ENCODE measurements around the gene EIF4E2.

EIF4E2 gene

DNA sequence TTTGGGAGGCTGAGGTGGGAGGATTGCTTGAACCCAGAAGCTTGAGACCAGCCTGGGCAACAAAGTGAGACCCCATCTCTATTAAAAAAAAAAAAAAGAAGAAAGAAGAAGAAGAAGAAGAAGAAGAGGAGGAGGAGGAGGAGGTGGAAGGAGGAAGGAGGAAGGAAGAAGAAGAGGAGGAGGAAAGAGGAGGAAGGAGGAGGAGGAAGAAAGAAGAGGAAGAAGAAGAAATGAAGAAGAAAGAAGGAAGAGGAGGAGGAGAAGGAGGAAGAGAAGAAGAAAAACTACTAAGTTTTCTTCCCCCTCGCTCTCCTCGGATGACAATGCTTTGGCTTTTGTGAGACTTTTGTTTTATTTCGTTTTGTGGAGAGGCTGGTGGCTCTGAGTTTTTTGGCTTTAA, 52.8 kb downstream of the EIF4E2 start:
- no peak for DNase-seq

DNA sequence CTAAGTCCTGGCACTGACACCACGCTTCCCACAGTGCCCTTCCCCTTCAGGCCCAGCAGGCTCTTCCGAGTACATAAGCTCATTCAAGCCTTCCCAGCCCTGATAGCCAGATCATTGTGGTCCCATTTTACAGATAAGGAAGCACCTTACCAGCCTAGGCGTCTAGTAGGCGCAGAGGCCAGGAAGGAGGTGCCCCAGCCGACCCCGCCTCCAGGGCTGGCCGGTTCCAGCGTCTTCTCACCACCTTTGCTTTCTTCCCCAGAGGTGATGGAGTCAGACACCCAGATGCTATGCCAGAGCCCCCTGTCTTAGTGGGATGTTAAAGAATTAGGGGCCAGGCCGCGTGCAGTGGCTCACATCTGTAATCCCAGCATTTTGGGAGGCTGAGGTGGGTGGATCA, 54.0 kb downstream of the EIF4E2 start:
- DNase-seq: no peak

- no peak for DNase-seq
Observed at GRCh38 chr2:232607011-232607410, 56.5 kb downstream of the EIF4E2 start.

DNA sequence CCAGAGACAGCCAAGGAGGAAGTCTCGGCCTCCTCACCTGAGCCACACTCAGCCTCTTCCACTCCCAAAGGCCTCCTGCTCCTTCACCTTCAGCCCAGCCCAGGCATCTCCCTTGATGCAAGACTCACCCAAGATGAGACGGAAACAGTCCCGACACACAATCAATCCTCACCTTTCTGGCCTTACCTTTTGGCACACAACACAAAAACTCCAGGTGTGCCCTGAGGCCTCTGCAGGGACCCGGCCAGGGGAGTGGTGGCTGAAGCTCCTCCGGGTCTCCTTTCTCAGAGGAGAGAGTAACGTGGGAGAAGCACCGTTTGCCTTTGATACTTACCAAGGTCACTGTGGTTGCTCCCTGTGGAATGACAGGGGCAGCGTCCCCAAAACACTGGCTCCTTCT, 59.1 kb downstream of the EIF4E2 start:
- DNase-seq: no peak

DNA sequence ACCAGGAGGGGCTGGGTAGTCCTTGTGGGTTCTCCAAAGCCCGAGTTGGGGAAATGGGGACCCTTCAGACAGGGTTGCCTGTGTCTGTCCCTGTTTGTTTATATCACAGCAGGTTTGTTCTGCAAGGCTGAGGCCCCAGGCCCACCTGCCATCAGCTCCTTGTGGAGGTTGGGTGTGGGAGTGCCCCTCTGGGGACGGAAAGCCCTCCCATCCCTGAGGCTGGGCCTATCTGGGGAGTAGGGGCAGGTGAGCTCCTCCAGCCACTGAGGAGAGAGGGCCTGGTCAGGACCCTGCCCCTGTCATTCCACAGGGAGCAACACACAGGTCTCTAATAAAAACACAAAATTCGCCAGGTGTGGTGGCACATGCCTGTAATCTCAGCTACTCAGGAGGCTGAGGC, 59.6 kb downstream of the EIF4E2 start:
- DNase-seq: no peak

DNA sequence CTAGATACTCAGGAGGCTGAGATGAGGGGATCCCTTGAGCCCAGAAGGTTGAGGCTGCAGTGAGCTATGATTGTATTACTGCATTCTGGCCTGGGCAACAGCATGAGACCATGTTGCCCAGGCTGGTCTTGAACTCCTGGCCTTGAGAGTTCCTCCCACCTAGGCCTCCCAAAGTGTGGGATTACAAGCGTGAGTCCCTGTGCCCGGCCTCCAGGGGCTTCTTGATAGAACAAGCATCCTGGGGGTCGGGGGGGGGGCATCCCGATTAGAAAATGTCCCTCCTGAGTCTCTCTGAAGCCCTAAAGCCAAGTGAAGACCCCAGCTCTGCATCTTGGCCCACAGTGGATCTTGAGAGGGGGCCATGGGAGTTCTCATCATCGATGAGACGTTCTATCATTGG, 60.6 kb downstream of the EIF4E2 start:
- no peak for DNase-seq

DNA sequence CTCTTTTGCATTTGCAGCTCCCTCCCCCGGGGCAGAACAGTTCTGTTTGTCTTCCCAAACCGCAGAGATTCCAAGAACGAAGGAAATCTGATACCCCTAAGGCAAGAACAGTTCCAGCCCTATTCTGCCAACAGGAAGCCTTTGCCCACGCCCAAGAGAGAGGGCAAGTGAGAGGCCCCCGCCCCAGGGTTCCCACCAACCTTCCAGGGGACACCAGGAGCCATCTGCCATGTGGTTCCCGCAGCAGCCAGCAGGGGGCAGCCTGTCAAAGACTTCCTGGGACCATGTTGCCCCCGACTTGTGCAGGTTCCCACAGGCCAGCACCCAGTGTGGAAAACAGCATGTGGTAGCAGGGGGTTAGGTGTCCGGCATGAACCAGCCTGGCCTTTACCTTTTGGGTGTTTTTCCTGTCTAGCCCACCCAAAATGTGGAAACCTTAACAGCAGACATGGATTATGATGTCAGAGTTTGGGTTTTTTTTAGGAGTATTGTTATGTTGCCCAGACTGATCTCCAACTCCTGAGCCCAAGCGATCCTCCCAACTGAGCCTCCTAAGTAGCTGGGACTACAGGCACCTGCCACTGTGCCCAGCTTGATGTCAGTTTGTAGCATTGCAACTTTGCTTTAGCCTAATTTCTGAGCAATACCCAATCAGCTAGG, 61.2 kb downstream of the EIF4E2 start:
- DNase-seq: peak; percentile 74

DNA sequence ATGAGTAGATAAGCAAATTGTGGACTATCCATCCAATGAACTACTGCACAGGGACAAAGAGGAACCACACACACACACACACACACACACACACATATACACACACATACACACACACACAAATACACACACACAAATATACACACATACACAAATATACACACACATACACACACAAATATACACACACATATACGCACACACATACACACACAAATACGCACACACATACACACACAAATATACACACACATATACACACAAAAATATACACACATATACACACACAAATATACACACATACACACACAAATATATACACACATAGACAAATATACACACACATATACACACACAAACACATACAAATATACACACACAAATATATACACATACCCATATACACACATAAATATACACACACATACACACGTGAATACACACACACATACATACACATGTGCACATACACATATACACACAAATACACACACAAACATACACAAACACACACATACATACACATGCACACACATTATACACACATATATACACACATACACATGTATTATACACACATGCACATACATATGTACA, 63.1 kb downstream of the EIF4E2 start:
- DNase-seq: no peak

DNA sequence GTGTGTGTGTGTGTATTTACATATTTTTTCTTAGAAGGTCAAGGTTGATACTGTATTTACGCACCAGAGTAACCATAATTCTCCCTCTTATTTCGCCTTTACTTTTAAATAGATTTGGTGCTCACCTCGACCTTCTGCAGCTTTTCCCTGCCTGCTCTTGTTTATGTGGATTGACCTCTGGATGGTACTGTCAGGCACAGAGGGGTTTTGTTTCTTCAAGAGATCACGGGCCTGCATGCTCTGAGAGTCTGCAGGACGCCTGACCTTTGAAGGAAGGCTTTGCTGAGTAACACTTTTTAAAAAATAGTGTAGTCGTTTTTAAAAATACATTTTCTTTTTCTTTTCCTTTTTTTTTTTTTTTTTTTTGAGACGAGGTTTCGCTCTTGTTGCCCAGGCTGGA, 64.8 kb downstream of the EIF4E2 start:
- no peak for DNase-seq
